ENCODE data around the gene UNC5A. TPM values are rescaled to one million over a fixed set of nuclear protein-coding genes. Genes with fewer than 3 reads are reported as not detected.

Gene UNC5A
- total RNA-seq, 6 experiments from 2014 or later, result not detected

- no peaks in the 10 kb centered on the region for H3K36me3 ChIP-seq
- WGBS (ENCODE audit: insufficient coverage, low coverage, low lambda C conversion rate, missing lambda C conversion rate), result 80% methylated on average over 1 of the region's 28 CpGs
- no peak for ATAC-seq
- TF ChIP-seq POLR2A (IDR thresholded peaks at IDR 0.05), result no peak
- TF ChIP-seq, protein P1, sequence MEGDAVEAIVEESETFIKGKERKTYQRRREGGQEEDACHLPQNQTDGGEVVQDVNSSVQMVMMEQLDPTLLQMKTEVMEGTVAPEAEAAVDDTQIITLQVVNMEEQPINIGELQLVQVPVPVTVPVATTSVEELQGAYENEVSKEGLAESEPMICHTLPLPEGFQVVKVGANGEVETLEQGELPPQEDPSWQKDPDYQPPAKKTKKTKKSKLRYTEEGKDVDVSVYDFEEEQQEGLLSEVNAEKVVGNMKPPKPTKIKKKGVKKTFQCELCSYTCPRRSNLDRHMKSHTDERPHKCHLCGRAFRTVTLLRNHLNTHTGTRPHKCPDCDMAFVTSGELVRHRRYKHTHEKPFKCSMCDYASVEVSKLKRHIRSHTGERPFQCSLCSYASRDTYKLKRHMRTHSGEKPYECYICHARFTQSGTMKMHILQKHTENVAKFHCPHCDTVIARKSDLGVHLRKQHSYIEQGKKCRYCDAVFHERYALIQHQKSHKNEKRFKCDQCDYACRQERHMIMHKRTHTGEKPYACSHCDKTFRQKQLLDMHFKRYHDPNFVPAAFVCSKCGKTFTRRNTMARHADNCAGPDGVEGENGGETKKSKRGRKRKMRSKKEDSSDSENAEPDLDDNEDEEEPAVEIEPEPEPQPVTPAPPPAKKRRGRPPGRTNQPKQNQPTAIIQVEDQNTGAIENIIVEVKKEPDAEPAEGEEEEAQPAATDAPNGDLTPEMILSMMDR (IDR thresholded peaks at IDR 0.05), result no peak
- H3K27me3 ChIP-seq, result no peaks in the 10 kb centered on the region
- no peak overlapping the region for H3K4me3 ChIP-seq
- DNase-seq, result no peak
- intact Hi-C loops (cut with DNase I), result no loop called here
- no peaks in the 10 kb centered on the region for H3K4me1 ChIP-seq
- H3K27ac ChIP-seq, result no peak overlapping the region
- H3K9me3 ChIP-seq, result no peaks in the 10 kb centered on the region
These were observed 77.0 kb downstream of the UNC5A start for GRCh38 chr5:176887252-176887849.

DNA sequence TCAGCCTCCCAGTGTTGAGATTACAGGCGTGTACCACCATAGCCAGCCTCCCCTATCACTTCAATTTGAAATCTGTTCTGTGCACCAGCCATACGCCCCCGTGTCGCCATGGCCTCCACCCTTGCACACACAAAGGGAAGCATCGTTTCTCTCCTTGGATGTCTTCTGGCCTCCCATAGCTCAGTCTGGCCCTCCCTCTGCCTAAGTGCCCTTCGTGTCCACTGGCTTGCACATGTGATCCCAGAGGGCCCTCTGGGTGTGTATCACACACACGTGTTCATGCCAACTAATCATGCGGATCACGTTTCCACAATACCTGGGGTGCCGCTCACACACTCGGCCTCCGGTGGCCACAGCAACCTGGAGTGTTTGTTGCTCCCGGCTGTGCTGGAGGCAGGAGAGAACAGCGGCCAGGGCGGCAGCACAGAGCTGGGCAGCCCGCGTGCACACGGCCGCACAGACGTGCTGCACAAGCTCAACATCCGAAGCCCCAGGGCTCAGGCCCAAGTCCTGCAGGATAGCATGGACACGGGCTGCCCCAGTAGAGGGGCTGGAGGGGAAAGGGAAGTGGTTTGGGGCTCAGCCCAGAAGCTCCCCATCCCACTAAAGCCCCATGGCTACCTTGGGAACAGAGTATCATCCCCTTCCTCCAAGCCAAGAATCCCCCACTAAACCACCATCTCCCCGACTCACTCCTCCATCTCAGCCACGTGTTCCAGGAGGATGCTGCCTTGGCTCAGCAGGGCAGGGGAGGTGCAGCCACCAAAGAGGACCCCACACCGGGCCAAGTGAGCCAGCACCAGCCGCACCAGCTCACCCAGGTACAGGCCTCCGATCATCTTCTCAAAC, 77.9 kb downstream of the UNC5A start:
- intact Hi-C loops (cut with DNase I), result no loop called here
- peak in 1 of 3 donors; percentile 33 for DNase-seq
- H3K4me1 ChIP-seq, result no peaks in the 10 kb centered on the region
- no peak overlapping the region for H3K27ac ChIP-seq
- no peak for ATAC-seq
- no peaks in the 10 kb centered on the region for H3K9me3 ChIP-seq
- no peak overlapping the region for H3K4me3 ChIP-seq
- 65% methylated on average over 11 of the region's 27 CpGs for WGBS (ENCODE audit: insufficient coverage, low coverage, low lambda C conversion rate, missing lambda C conversion rate)
- no peaks in the 10 kb centered on the region for H3K36me3 ChIP-seq
- TF ChIP-seq POLR2A (IDR thresholded peaks at IDR 0.05), result no peak
- TF ChIP-seq, protein P1 (IDR thresholded peaks at IDR 0.05), result no peak
- H3K27me3 ChIP-seq, result no peaks in the 10 kb centered on the region

DNA sequence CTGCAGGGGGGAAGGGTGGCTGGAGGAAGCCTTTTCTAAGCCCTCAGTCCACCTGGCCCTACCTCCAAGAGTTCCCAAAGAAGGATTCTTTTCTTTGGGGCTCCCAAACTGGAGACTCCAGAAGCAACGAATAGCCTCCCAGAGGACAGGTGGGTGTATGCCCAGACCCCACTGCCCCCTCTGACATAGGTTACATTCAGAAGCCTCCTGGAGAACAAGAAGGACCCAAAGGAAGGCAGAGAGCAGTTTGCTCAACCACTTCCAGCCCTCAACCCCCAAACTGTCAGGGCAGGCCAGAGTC, 78.5 kb downstream of the UNC5A start:
- intact Hi-C loops (cut with DNase I), result no loop called here
- TF ChIP-seq, protein P1 (IDR thresholded peaks at IDR 0.05), result no peak
- no peak for TF ChIP-seq POLR2A (IDR thresholded peaks at IDR 0.05)
- Histone ChIP-seq H3K27me3 (no peaks in the 10 kb centered on the region), H3K9me3 (no peaks in the 10 kb centered on the region), H3K36me3 (no peaks in the 10 kb centered on the region), H3K4me1 (no peaks in the 10 kb centered on the region), H3K27ac (no peak overlapping the region), H3K4me3 (no peak overlapping the region)
- DNase-seq (no peak), ATAC-seq (no peak)
- no CpG with 5 or more reads among the region's 1 CpG for WGBS (ENCODE audit: insufficient coverage, low coverage, low lambda C conversion rate, missing lambda C conversion rate)

DNA sequence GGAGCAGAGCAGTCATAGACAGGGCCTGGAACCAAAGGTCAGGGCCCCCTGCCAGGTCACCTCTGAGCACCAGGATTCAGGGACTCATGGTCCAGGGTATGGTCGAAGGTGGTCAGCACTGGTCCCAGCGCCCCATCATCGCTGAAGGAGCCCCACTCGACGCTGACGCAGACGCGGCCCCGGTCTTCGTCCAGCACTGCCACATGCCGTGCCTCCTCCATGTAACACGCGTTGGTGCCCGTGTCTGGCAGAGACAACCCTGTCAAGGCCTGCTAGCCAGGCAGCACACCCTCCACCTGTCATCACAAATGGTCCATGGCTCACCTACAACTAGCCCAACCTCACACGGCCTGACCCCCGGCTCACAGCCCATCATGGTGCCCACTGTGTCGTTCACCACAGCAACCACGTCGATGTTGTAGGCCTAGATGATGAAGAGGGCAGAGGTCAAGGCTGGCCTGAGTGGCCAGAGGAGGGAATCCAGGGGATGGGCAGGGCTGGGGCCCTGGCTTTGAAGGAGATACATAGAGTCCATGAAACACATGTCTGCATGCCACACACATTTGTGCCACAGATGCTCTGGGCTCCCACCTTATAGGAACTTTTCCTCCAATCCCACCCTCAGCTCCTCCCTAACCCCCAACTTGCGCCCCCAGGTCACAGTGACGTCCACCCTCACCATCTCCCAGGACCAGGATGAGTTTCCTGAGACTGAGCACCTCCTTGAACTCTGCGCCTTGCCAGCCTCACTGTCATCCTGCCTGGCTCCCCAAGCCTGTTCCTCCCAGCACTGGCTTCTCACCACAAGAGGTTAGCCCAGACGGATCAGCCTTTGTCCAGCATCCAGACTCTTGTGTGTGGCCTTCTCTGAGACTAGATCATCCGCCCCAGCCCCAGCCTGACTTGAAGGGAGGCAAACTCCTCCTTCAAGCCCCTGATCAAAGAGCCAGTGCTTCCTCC, 79.2 kb downstream of the UNC5A start:
- Histone ChIP-seq H3K27me3 (no peaks in the 10 kb centered on the region), H3K4me1 (no peaks in the 10 kb centered on the region), H3K4me3 (no peak overlapping the region), H3K9me3 (no peaks in the 10 kb centered on the region), H3K27ac (no peak overlapping the region), H3K36me3 (no peaks in the 10 kb centered on the region)
- ATAC-seq (no peak), DNase-seq (peak in 1 of 3 donors; percentile 39)
- intact Hi-C loops (cut with DNase I), result no loop called here
- no peak for TF ChIP-seq POLR2A (IDR thresholded peaks at IDR 0.05)
- TF ChIP-seq, protein P1 (IDR thresholded peaks at IDR 0.05), result no peak
- 84% methylated on average over 6 of the region's 24 CpGs for WGBS (ENCODE audit: insufficient coverage, low coverage, low lambda C conversion rate, missing lambda C conversion rate)
